ENCODE results near the gene TRIM4. TPM values are rescaled to one million over a fixed set of nuclear protein-coding genes. Genes with fewer than 3 reads are reported as not detected.

The TRIM4 gene
- total RNA-seq, 1 donor from 2014 or later: 18.7 TPM

GRCh38 chr7:99928994-99929729 is 9.8 kb upstream of the TRIM4 start, which contains the start of gene GJC3:
Gene GJC3 (minus strand): TSS chr7:99929620. CDS start chr7:99929620, 0 bp downstream.
- TF ChIP-seq CTCF (conservative IDR thresholded peaks at IDR 0.05; ENCODE audit: low read depth, low read length): peak; percentile 57
- peak within 1 kb of the TSS; percentile 42 for H3K4me3 ChIP-seq (ENCODE audit: low read depth, low read length)
- no peak for DNase-seq (ENCODE audit: low read depth)

GRCh38 chr7:99928188-99928587 is 8.9 kb upstream of the TRIM4 start:
- no peak for DNase-seq (ENCODE audit: low read depth)
- no peak overlapping the region for H3K4me3 ChIP-seq (ENCODE audit: low read depth, low read length)
- TF ChIP-seq CTCF (conservative IDR thresholded peaks at IDR 0.05; ENCODE audit: low read depth, low read length): no peak

- no peak for DNase-seq (ENCODE audit: low read depth)
- TF ChIP-seq CTCF (conservative IDR thresholded peaks at IDR 0.05; ENCODE audit: low read depth, low read length): no peak
- H3K4me3 ChIP-seq (ENCODE audit: low read depth, low read length): no peak overlapping the region
These were observed 8.2 kb upstream of the TRIM4 start for GRCh38 chr7:99927536-99927935.

- no peak overlapping the region for H3K4me3 ChIP-seq (ENCODE audit: low read depth, low read length)
- no peak for DNase-seq (ENCODE audit: low read depth)
- TF ChIP-seq CTCF (conservative IDR thresholded peaks at IDR 0.05; ENCODE audit: low read depth, low read length): no peak
These were observed 7.0 kb upstream of the TRIM4 start for GRCh38 chr7:99926321-99926720.

- H3K4me3 ChIP-seq (ENCODE audit: low read depth, low read length): no peak overlapping the region
- no peak for TF ChIP-seq CTCF (conservative IDR thresholded peaks at IDR 0.05; ENCODE audit: low read depth, low read length)
- no peak for DNase-seq (ENCODE audit: low read depth)
These were observed 3.9 kb upstream of the TRIM4 start for GRCh38 chr7:99923200-99923599.

- DNase-seq (ENCODE audit: low read depth): no peak
- H3K4me3 ChIP-seq (ENCODE audit: low read depth, low read length): peak overlapping the region; percentile 71
- no peak for TF ChIP-seq CTCF (conservative IDR thresholded peaks at IDR 0.05; ENCODE audit: low read depth, low read length)
These were observed 819 bp upstream of the TRIM4 start for GRCh38 chr7:99920149-99920548.

- no peak for DNase-seq (ENCODE audit: low read depth)
- H3K4me3 ChIP-seq (ENCODE audit: low read depth, low read length): peak overlapping the region; percentile 71
- no peak for TF ChIP-seq CTCF (conservative IDR thresholded peaks at IDR 0.05; ENCODE audit: low read depth, low read length)
These were observed 433 bp upstream of the TRIM4 start for GRCh38 chr7:99919814-99920112.

Measured in epithelial cell of proximal tubule (primary cell).